Renal pelvis (tissue), 4 donors: ENCODE data around the gene OS9. TPM values are rescaled to one million over a fixed set of nuclear protein-coding genes. Genes with fewer than 3 reads are reported as not detected.

Experiments
- DNase-seq: peaks from one replicate; pipeline ENCODE4 v3.0.0-alpha.2; 2013
- polyA plus RNA-seq, 3 donors: library from polyadenylated mRNA; unstranded; fragments of 120-200 nt; gene quantifications; one replicate each; pipeline ENCODE4 v1.2.1, GENCODE V29; 2013; ENCODE audit not compliant: insufficient read length in 3 of 3

Gene OS9
- polyA plus RNA-seq, 3 donors, result 197 to 226 (median 220) TPM

- no peak for DNase-seq
These were observed 37.6 kb downstream of the OS9 start for GRCh38 chr12:57731411-57732080.

- no peak for DNase-seq
These were observed 38.3 kb downstream of the OS9 start for GRCh38 chr12:57732270-57732669.

GRCh38 chr12:57732726-57733593 lies 39.0 kb downstream of the OS9 start:
- no peak for DNase-seq

- no peak for DNase-seq
These were observed 40.0 kb downstream of the OS9 start for GRCh38 chr12:57733928-57734327.

DNA sequence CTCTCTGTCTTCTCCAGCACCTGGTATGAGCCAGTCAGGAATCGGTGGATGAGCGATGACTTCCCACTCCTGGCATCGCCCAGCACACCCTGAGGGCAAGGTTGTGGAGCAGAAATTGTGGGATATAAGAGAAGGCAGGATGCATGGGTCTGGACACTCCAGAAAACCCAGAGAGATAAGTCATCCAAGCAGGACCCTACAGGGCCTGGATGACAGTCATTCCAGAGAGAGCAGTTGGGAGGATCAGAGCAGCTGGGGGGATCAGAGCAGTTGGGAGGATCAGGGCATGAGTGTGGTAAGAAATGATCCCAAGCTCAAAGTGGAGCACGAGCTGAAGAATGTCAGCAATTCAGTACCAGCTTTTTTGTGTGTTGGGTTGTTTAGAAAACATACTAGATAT lies 40.7 kb downstream of the OS9 start:
- DNase-seq, result no peak

DNA sequence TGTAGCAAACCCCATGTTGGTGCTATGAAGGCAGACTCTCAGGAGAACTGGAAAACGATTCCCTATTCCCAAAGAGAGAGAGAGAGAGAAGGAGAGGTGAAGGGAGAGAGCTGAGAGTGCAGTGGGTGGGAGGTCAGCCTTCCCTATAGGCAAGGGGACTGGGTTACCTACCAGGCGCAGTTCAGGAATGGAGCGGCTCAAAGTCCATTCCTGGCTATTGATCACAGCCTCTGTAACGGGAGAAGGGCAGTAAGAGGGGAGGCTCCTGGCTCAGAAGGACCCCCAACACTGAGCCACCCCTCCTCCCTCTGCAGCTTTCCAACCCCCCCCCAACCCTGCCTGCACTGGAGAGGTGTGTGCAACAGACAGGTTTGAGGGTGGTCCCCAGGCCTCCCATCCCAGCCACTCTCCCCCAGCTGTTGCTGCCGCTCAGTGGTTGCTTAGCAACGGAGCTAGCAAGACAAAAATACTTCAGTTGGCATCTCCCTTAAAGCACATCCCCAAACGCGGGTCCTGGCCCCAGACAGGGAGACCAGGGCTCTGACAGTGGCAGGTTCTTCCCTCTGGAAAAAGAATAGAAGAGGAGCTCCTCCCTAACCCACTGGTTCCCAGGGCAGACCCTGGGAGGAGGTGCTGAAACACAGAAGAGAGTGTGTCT lies 41.4 kb downstream of the OS9 start:
- no peak for DNase-seq

- no peak for DNase-seq
These were observed 42.2 kb downstream of the OS9 start for GRCh38 chr12:57735952-57736740.

DNA sequence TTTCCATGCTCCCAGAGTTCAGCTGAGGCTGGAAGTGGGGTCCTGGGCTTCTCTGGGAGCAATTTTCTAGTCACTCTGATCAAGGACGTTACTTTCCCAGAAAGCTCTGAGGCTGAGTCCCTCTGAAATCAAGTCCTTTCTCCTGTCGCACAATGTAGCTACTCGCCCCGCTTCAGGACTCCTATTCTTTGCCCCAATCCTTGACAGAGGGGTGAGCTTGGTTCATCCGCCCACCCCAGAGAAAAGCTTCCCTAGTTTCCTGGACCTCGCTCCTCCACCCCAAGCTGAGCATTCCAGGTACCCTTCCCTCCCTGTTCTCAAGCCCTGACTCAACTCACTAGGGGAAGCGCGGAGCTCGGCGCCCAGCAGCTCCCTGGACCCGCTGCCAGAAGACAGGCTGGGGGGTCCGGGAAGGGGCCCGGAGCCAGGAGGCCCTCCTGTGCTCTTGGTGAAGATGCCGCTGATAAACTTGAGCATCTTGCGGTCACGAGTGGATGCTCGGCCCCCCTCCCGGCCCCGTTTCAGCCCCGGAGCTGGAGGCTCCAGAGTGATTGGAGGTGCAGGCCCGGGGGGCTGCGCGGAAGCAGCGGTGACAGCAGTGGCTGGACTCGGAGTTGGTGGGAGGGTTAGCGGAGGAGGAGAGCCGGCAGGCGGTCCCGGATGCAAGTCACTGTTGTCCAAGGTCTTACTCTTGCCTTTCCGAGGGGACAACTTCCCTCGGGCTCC lies 43.0 kb downstream of the OS9 start:
- no peak for DNase-seq

GRCh38 chr12:57737467-57738460 lies 43.8 kb downstream of the OS9 start:
- no peak for DNase-seq

DNA sequence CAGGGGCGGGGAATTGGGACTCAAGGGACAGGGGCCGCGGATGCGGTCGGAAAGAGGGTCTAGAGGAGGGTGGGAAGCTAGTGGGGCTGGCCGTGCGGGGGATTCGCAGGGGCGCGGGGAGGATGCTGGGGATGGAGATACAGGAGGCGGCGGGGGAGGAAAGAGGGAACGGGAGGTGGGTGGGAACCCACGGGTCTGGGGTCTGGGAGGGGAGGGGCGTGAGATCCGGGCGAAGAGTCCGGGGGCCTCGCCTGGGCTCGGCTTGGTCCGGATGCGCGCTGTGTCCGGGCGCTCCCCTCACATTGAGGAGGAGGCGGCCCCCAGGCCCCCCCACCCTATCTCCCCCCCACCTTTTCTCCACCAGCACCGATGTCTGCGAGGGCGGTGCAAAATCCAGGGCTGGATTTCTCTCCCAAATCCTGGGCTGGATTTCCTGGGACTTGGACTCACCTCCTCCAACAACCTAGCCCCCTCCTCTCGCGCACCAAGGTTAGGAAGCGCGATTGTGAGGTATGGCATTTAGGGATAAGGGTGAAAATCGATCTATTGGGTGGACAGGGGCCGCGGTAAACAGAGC lies 44.8 kb downstream of the OS9 start, which contains the start of gene AGAP2:
TSS of gene AGAP2 (minus strand) at position 82 of the 577 bp plus-strand sequence. CDS start 496 bp downstream, outside the sequence.
- DNase-seq, result no peak

DNA sequence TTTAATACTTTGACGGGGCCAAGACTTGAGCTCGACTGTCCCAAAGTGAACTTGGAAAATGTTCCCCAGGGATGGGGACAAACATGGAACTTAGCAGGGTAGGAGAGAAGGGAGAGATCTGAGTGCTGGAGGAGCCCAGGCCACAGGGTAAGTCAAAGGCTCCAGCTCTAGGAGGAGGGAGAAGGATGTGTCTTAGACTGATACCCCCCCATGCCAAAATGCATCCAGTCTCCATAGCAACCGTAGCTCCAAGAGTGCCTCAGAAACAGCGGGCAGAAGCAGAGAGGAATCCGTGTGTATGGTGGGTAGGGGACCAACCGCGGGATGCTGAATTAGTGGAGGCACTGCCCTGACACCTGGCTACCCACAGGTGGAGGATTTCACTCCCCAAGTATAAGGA lies 45.5 kb downstream of the OS9 start:
- DNase-seq, result no peak

DNA sequence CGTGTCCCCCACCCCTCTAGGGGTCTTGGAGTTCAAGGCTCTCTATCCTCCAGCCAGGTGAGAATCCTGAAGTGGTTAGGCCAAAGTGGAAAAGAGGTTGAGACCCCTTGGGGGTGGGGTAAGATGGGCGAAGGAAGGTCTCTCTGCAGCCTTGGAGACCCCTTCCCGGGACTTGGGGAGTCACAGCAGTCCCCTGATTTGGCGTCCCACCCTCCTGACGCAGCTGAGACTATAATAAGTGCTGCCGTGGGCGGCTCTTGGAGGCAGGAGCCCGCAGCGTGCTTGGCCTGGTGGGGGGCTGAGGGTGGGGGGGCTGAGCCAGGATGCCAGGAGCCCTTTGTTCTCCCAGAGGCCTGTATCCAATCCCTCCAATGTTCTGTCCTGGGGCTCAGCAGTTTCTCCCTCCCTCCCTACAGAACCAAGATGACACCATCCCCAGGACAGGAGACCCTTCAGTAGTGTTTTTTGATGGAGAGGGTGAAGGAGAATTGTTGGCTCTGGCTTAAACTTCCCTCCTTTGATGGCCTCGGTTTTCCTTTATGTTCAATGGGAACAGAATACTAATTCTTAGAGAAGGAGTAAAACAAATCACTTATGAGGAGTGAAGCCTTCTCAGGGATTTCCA lies 46.1 kb downstream of the OS9 start:
- no peak for DNase-seq

GRCh38 chr12:57740656-57741412 lies 46.9 kb downstream of the OS9 start:
- DNase-seq, result no peak

- no peak for DNase-seq
These were observed 47.5 kb downstream of the OS9 start for GRCh38 chr12:57741413-57741789.

GRCh38 chr12:57741844-57742738 lies 48.2 kb downstream of the OS9 start:
- DNase-seq, result no peak

DNA sequence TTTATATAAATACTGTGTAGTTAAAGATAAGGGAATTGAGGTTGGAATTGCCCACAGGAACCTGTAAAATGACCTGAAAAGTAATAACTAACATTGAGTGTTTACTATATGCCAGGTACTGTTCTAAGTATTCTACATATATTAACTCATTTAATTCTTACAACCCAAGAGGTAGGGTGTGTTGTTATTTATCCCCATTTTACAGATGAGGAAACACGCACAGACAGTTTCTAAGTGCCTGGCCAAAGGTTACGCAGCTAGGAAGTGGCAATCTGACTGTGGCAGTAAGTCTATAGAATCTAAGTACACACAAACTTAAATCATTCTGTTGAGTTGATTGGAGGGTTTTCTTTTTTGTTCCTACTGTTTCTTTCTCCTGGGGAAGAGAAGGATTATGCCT lies 49.8 kb downstream of the OS9 start:
- DNase-seq, result no peak

- DNase-seq, result no peak
These were observed 50.4 kb downstream of the OS9 start for GRCh38 chr12:57744194-57744776.
